H1 (cell line): Measurements from ENCODE around the gene CENPP. TPM values are rescaled to one million over a fixed set of nuclear protein-coding genes. Genes with fewer than 3 reads are reported as not detected.

Experiments
- CTCF ChIA-PET: fragments of 300-600 bp; sonication (Branson Sonifier 250); formaldehyde crosslinking; loops from one replicate; lab custom pipeline; 2021; ENCODE audit not compliant: partially characterized antibody; lab: Charles Lee
- POLR2A ChIA-PET: fragments of 300-600 bp; sonication (Branson Sonifier 250); formaldehyde crosslinking; loops from one replicate; lab custom pipeline; 2021; ENCODE audit warnings: inconsistent platforms; ENCODE audit not compliant: partially characterized antibody; lab: Charles Lee
- DNase-seq, 2 experiments: peaks; one replicate each; pipeline versions ENCODE4 v3.0.0 to v3.0.0-alpha.2; 2010 to 2022; ENCODE audit warnings: low spot score in 2 of 2, low read depth in 1 of 2, mixed read lengths in 1 of 2
- FAIRE-seq: peaks from 2 replicates; lab custom pipeline; 2011; peaks lifted over from hg19 to GRCh38; lab: Jason Lieb, UNC
- H2AFZ ChIP-seq: 2 replicates; pipeline ENCODE4 v1.8.1; 2012; ENCODE audit warnings: low read length, inconsistent platforms
- H2AK5ac ChIP-seq: 2 replicates; pipeline ENCODE4 v1.6.1; 2013; ENCODE audit warnings: low read depth, low read length
- H2BK120ac ChIP-seq: replicated peaks from 2 replicates; pipeline ENCODE3; 2013; ENCODE audit warnings: low read depth, low read length, inconsistent platforms
- H2BK12ac ChIP-seq: 2 replicates; pipeline ENCODE4 v1.6.1; 2013; ENCODE audit warnings: low read depth, low read length
- H2BK15ac ChIP-seq: 2 replicates; pipeline ENCODE4 v1.6.1; 2013; ENCODE audit warnings: low read length
- H2BK20ac ChIP-seq: 2 replicates; pipeline ENCODE4 v1.6.1; 2013; ENCODE audit warnings: low read length
- H2BK5ac ChIP-seq: 2 replicates; pipeline ENCODE4 v1.6.1; 2013; ENCODE audit warnings: low read depth, low read length
- H3K14ac ChIP-seq: 2 replicates; pipeline ENCODE4 v1.6.1; 2013; ENCODE audit warnings: inconsistent platforms; ENCODE audit not compliant: insufficient read length
- H3K18ac ChIP-seq: 2 replicates; pipeline ENCODE4 v1.6.1; 2013; ENCODE audit warnings: low read length; ENCODE audit errors: extremely low read depth
- H3K23ac ChIP-seq: 2 replicates; pipeline ENCODE4 v1.6.1; 2013; ENCODE audit warnings: inconsistent platforms; ENCODE audit not compliant: insufficient read length
- H3K23me2 ChIP-seq: 2 replicates; pipeline ENCODE4 v1.6.1; 2013; ENCODE audit warnings: low read depth, low read length
- H3K27ac ChIP-seq: 2 replicates; pipeline ENCODE4 v1.6.1; 2011; ENCODE audit warnings: low read depth, low read length, inconsistent platforms
- H3K27me3 ChIP-seq, 4 experiments: replicated peaks in 1 of 4; 1 replicate in 1 of 4; 2 replicates in 3 of 4; pipeline versions ENCODE4 v1.6.1 to v1.8.1; 2011 to 2013; ENCODE audit warnings: low read length in 3 of 4, mild to moderate bottlenecking in 3 of 4, inconsistent platforms in 2 of 4, mixed read lengths in 2 of 4, moderate library complexity in 1 of 4; ENCODE audit not compliant: control insufficient read depth in 3 of 4, insufficient read depth in 3 of 4; ENCODE audit errors: extremely low read depth in 1 of 4
- H3K36me3 ChIP-seq, 4 experiments: 2 replicates each; pipeline versions ENCODE4 v1.6.1 to v1.8.1; 2011 to 2013; ENCODE audit warnings: mild to moderate bottlenecking in 4 of 4, low read length in 3 of 4, moderate library complexity in 2 of 4, control low read depth in 1 of 4, inconsistent platforms in 1 of 4; ENCODE audit not compliant: insufficient read depth in 4 of 4, control insufficient read depth in 2 of 4
- H3K4ac ChIP-seq: replicated peaks from 2 replicates; pipeline ENCODE3; 2013; ENCODE audit warnings: low read length, low read depth, mixed read lengths, inconsistent platforms; ENCODE audit not compliant: insufficient read length
- H3K4me1 ChIP-seq, 4 experiments: replicated peaks in 1 of 4; 1 replicate in 1 of 4; 2 replicates in 3 of 4; pipeline versions ENCODE4 v1.6.1 to v1.8.1; 2011 to 2013; ENCODE audit warnings: low read length in 3 of 4, inconsistent platforms in 2 of 4, mixed read lengths in 1 of 4; ENCODE audit not compliant: insufficient read depth in 4 of 4, control insufficient read depth in 3 of 4
- H3K4me2 ChIP-seq, 2 experiments: 2 replicates each; pipeline versions ENCODE4 v1.6.1 to v1.8.1; 2011 to 2013; ENCODE audit warnings: low read depth in 2 of 2, low read length in 2 of 2, control low read depth in 1 of 2, inconsistent platforms in 1 of 2, mild to moderate bottlenecking in 1 of 2; ENCODE audit not compliant: insufficient read depth in 1 of 2
- H3K4me3 ChIP-seq, 4 experiments: fragments of 200-600, 300-600 bp in 1 of 4; sonication (generic), shearing (Covaris generic), sonication (Bioruptor Twin) in 1 of 4; 2 replicates each; pipeline versions ENCODE4 v1.5.1 to v1.8.1; 2011 to 2016; ENCODE audit warnings: low read length in 4 of 4, low read depth in 3 of 4, control low read depth in 2 of 4, inconsistent platforms in 2 of 4, mild to moderate bottlenecking in 2 of 4, mixed read lengths in 1 of 4, moderate library complexity in 1 of 4; ENCODE audit not compliant: insufficient read depth in 2 of 4; ENCODE audit errors: extremely low read depth in 1 of 4
- H3K56ac ChIP-seq: replicated peaks from 2 replicates; pipeline ENCODE3; 2013; ENCODE audit warnings: low read depth, mild to moderate bottlenecking, mixed read lengths, low read length, inconsistent platforms; ENCODE audit not compliant: insufficient read length
- H3K79me1 ChIP-seq: 2 replicates; pipeline ENCODE4 v1.6.1; 2013; ENCODE audit warnings: low read depth, low read length, control low read depth
- H3K79me2 ChIP-seq, 2 experiments: 2 replicates each; pipeline versions ENCODE4 v1.6.1 to v1.8.1; 2012 to 2013; ENCODE audit warnings: low read length in 2 of 2, mild to moderate bottlenecking in 2 of 2, inconsistent platforms in 1 of 2; ENCODE audit not compliant: insufficient read depth in 2 of 2, control insufficient read depth in 1 of 2
- H3K9ac ChIP-seq, 4 experiments: replicated peaks in 1 of 4; 1 replicate in 1 of 4; 2 replicates in 3 of 4; pipeline versions ENCODE4 v1.6.1 to v1.8.1; 2011 to 2013; ENCODE audit warnings: low read depth in 3 of 4, low read length in 3 of 4, control low read depth in 2 of 4, mild to moderate bottlenecking in 2 of 4, moderate library complexity in 2 of 4, inconsistent platforms in 1 of 4; ENCODE audit errors: extremely low read depth in 1 of 4
- H3K9me3 ChIP-seq, 2 experiments: 2 replicates each; pipeline versions ENCODE4 v1.6.1 to v1.8.1; 2012 to 2013; ENCODE audit warnings: mild to moderate bottlenecking in 2 of 2, moderate library complexity in 2 of 2, control low read depth in 1 of 2, inconsistent platforms in 1 of 2, low read depth in 1 of 2, low read length in 1 of 2, mixed read lengths in 1 of 2; ENCODE audit not compliant: insufficient read depth in 2 of 2
- H4K20me1 ChIP-seq, 2 experiments: replicated peaks in 1 of 2; 2 replicates each; pipeline versions ENCODE3 to v1.8.1; 2011 to 2013; ENCODE audit warnings: inconsistent platforms in 2 of 2, low read length in 2 of 2, mild to moderate bottlenecking in 1 of 2; ENCODE audit not compliant: insufficient read depth in 2 of 2, control insufficient read depth in 1 of 2
- H4K5ac ChIP-seq: 2 replicates; pipeline ENCODE4 v1.6.1; 2013; ENCODE audit warnings: low read length, low read depth, mixed read lengths, inconsistent platforms; ENCODE audit not compliant: insufficient read length
- H4K8ac ChIP-seq: 2 replicates; pipeline ENCODE4 v1.8.0; 2013; ENCODE audit warnings: mild to moderate bottlenecking, moderate library complexity, low read length, inconsistent platforms; ENCODE audit not compliant: insufficient read depth; ENCODE audit errors: extremely low read depth
- H4K91ac ChIP-seq: replicated peaks from 2 replicates; pipeline ENCODE3; 2013; ENCODE audit warnings: low read length, mixed read lengths, inconsistent platforms; ENCODE audit not compliant: insufficient read length
- CHD1 ChIP-seq: IDR thresholded peaks from 2 replicates; pipeline ENCODE4 v1.6.1; 2012; ENCODE audit warnings: low read depth, low read length, improper control_type of control experiment
- EGR1 ChIP-seq: IDR thresholded peaks from 2 replicates; pipeline ENCODE4 v1.6.1; 2011; ENCODE audit warnings: low read depth, low read length, borderline replicate concordance
- JUN ChIP-seq: IDR thresholded peaks from 2 replicates; pipeline ENCODE4 v1.6.1; 2011; ENCODE audit warnings: low read depth, mild to moderate bottlenecking, improper control_type of control experiment, low read length
- NANOG ChIP-seq: IDR thresholded peaks from 2 replicates; pipeline ENCODE4 v1.6.1; 2011; ENCODE audit warnings: low read length, low read depth, mild to moderate bottlenecking, inconsistent platforms; ENCODE audit not compliant: insufficient read depth, poor library complexity, severe bottlenecking
- PHF8 ChIP-seq: fragments of 200-600 bp; sonication (generic); conservative IDR thresholded peaks from 2 replicates; pipeline ENCODE4 v1.7.1; 2012; ENCODE audit warnings: low read depth, mild to moderate bottlenecking, inconsistent platforms, low read length, moderate library complexity
- POLR2A ChIP-seq, 2 experiments: IDR thresholded peaks; 1 replicate in 1 of 2; 2 replicates in 1 of 2; pipeline ENCODE4 v1.6.1; 2011; ENCODE audit warnings: low read depth in 2 of 2, low read length in 2 of 2, mild to moderate bottlenecking in 2 of 2; ENCODE audit errors: control extremely low read depth in 1 of 2
- RNF2 ChIP-seq: fragments of 200-900, 300-1000 bp; sonication (generic); IDR thresholded peaks from 2 replicates; pipeline ENCODE4 v1.7.1; 2016; ENCODE audit warnings: borderline replicate concordance, low read depth, mild to moderate bottlenecking, antibody characterized with exemption, low read length; ENCODE audit not compliant: poor library complexity, severe bottlenecking; ENCODE audit errors: missing control alignments
- SP4 ChIP-seq: IDR thresholded peaks from 2 replicates; pipeline ENCODE4 v1.6.1; 2012; ENCODE audit warnings: low read length, inconsistent platforms
- polyA plus RNA-seq, 7 experiments: library from polyadenylated mRNA; depleted of rRNA in 3 of 7; stranded (reverse) in 5 of 7; unstranded in 2 of 7; fragments of >200 nt in 5 of 7; fragments of 200-250 nt in 2 of 7; gene quantifications; 1 replicate in 5 of 7; 2 replicates in 1 of 7; 4 replicates in 1 of 7; pipeline versions ENCODE4 v1.2.1 to v1.2.3, GENCODE V29; 2011 to 2013; ENCODE audit warnings: missing spikeins in 2 of 7, mixed read lengths in 2 of 7
- total RNA-seq: library from RNA; stranded (reverse); fragmentation: NEBNext Ultra II Directional; extraction: Animal tissue kit (Norgen Biotek cat#: 25700); gene quantifications from 2 replicates; pipeline ENCODE4 v1.2.1, GENCODE V29; 2021
- TF ChIP-seq, protein P1 (sequence below): IDR thresholded peaks from 2 replicates; pipeline ENCODE4 v1.6.1; 2012; ENCODE audit warnings: inconsistent platforms

Gene CENPP
- total and polyA plus RNA-seq, 2 of the 8 experiments (the other 6 are each of a cell fraction or from before 2014, with no cell fraction given): 2.7 to 10.8 TPM

DNA sequence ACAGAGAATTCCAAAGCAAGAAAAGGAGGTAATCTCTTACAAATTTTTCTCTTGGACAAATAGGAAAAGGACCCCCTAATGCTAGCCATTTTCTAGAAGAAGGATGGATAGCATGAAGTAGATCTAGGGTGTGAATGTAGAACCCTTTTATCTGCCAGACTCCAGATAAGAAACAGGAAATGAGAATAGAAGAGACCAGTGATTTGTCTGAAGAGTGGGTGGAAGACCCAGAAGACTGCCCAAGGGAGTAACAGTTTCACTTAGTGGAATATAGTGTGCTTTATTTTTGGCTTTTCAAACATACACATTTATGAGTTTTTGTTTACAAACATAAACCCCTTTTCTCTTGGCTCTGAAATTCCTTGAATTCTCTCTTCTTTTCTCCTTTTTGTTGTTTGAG lies 185.0 kb downstream of the CENPP start:
- Histone ChIP-seq H2BK5ac (no peak overlapping the region), H2BK12ac (no peak overlapping the region), H2AK5ac (no peak overlapping the region), H3K4me2 (no peak overlapping the region), H3K23me2 (no peaks in the 10 kb centered on the region), H4K20me1 (no peaks in the 10 kb centered on the region), H4K5ac (no peak overlapping the region), H3K9me3 (no peaks in the 10 kb centered on the region), H3K9ac (no peak overlapping the region), H3K23ac (no peak overlapping the region), H2AFZ (no peak overlapping the region), H2BK20ac (no peak overlapping the region), H3K79me2 (no peaks in the 10 kb centered on the region), H3K4ac (no peak overlapping the region), H3K27me3 (no peaks in the 10 kb centered on the region), H3K79me1 (no peaks in the 10 kb centered on the region), H3K14ac (no peak overlapping the region), H2BK15ac (no peak overlapping the region), H3K4me1 (peaks cover 0 to 2% (median 0%) of the 10 kb centered on the region in 4 experiments; a peak in 2 of 7 replicates), H3K36me3 (no peaks in the 10 kb centered on the region), H3K18ac (no peak overlapping the region), H3K4me3 (no peak overlapping the region), H4K8ac (no peak overlapping the region), H2BK120ac (no peak overlapping the region), H4K91ac (no peak overlapping the region), H3K27ac (no peak overlapping the region), H3K56ac (no peak overlapping the region)
- POLR2A ChIA-PET: no interaction called here
- DNase-seq: no peak
- no peak for FAIRE-seq
- CTCF ChIA-PET: interaction anchor here (0.8 kb wide), 1 partner anchor 12 kb away, joined by 3 read pairs; no protein-coding TSS in a partner anchor
- TF ChIP-seq SP4 (no peak), JUN (no peak), RNF2 (no peak), EGR1 (no peak), PHF8 (no peak), POLR2A (IDR thresholded peaks at IDR 0.05; ENCODE audit: control extremely low read depth in 1 of 2, low read depth in 2 of 2, low read length in 2 of 2) (no peak), NANOG (no peak), CHD1 (no peak)
- TF ChIP-seq, protein P1, sequence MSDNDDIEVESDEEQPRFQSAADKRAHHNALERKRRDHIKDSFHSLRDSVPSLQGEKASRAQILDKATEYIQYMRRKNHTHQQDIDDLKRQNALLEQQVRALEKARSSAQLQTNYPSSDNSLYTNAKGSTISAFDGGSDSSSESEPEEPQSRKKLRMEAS: no peak
